ENCODE results near the gene LONRF2.

LONRF2 gene

GRCh38 chr2:100230754-100231153, 91.5 kb downstream of the LONRF2 start:
- DNase-seq: no peak

GRCh38 chr2:100228967-100229366, 93.3 kb downstream of the LONRF2 start:
- DNase-seq: no peak

GRCh38 chr2:100228415-100228814, 93.9 kb downstream of the LONRF2 start:
- DNase-seq: no peak

GRCh38 chr2:100224988-100225710, 97.2 kb downstream of the LONRF2 start:
- no peak for DNase-seq

GRCh38 chr2:100223502-100223901, 98.8 kb downstream of the LONRF2 start:
- DNase-seq: no peak

Data from CD4-positive, alpha-beta T cell treated with Interleukin-15 for 1 hour (primary cell).